RWPE2 (cell line): ENCODE data around the gene CFAP58.

ENCODE experiments used
- ATAC-seq: fragments of 200-7000 bp; cut with Tn5 transposase; 3 replicates; pipeline ENCODE4 v1.9.1; 2021; ENCODE audit warnings: low read depth
- DNase-seq: peaks from one replicate; pipeline ENCODE4 v3.0.0-alpha.2; 2020; ENCODE audit warnings: low spot score
- H3K27ac ChIP-seq: fragments of 450-650 bp; 2 replicates; pipeline ENCODE4 v1.5.1; 2017; ENCODE audit warnings: mild to moderate bottlenecking; ENCODE audit not compliant: poor library complexity, severe bottlenecking
- H3K27me3 ChIP-seq: fragments of 250-450 bp; sonication (Bioruptor Pico); 2 replicates; pipeline ENCODE4 v1.5.1; 2021; ENCODE audit warnings: mild to moderate bottlenecking, moderate library complexity; ENCODE audit not compliant: insufficient read depth, poor library complexity, severe bottlenecking
- H3K36me3 ChIP-seq: fragments of 250-450 bp; sonication (Bioruptor Pico); 2 replicates; pipeline ENCODE4 v1.5.1; 2020; ENCODE audit warnings: low read depth, mild to moderate bottlenecking, moderate library complexity
- H3K4me1 ChIP-seq: fragments of 250-450 bp; sonication (Bioruptor Pico); 2 replicates; pipeline ENCODE4 v1.5.1; 2021; ENCODE audit warnings: mild to moderate bottlenecking, moderate library complexity; ENCODE audit not compliant: insufficient read depth, poor library complexity, severe bottlenecking
- H3K4me3 ChIP-seq: fragments of 250-450 bp; sonication (Bioruptor Pico); 2 replicates; pipeline ENCODE4 v1.5.1; 2021; ENCODE audit warnings: mild to moderate bottlenecking, moderate library complexity; ENCODE audit not compliant: severe bottlenecking
- H3K9me3 ChIP-seq: fragments of 250-450 bp; sonication (Bioruptor Pico); 2 replicates; pipeline ENCODE4 v1.5.1; 2021; ENCODE audit warnings: mild to moderate bottlenecking, moderate library complexity; ENCODE audit not compliant: severe bottlenecking
- CTCF ChIP-seq: fragments of 450-650 bp; IDR thresholded peaks from one replicate; pipeline ENCODE4 v1.5.1; 2017; ENCODE audit warnings: mild to moderate bottlenecking, moderate library complexity; ENCODE audit not compliant: poor library complexity, severe bottlenecking

Gene CFAP58

GRCh38 chr10:104478380-104478779, 124.7 kb downstream of the CFAP58 start:
- Histone ChIP-seq H3K27ac (no peak overlapping the region), H3K36me3 (no peaks in the 10 kb centered on the region), H3K4me1 (no peaks in the 10 kb centered on the region), H3K9me3 (peaks cover 2% of the 10 kb centered on the region), H3K4me3 (no peak overlapping the region), H3K27me3 (no peaks in the 10 kb centered on the region)
- no peak for TF ChIP-seq CTCF
- DNase-seq (no peak), ATAC-seq (no peak)

GRCh38 chr10:104479906-104480593, 126.4 kb downstream of the CFAP58 start:
- Histone ChIP-seq H3K36me3 (no peaks in the 10 kb centered on the region), H3K27me3 (no peaks in the 10 kb centered on the region), H3K4me3 (no peak overlapping the region), H3K27ac (no peak overlapping the region), H3K4me1 (no peaks in the 10 kb centered on the region), H3K9me3 (no peaks in the 10 kb centered on the region)
- TF ChIP-seq CTCF, result no peak
- DNase-seq (no peak), ATAC-seq (no peak)

DNA sequence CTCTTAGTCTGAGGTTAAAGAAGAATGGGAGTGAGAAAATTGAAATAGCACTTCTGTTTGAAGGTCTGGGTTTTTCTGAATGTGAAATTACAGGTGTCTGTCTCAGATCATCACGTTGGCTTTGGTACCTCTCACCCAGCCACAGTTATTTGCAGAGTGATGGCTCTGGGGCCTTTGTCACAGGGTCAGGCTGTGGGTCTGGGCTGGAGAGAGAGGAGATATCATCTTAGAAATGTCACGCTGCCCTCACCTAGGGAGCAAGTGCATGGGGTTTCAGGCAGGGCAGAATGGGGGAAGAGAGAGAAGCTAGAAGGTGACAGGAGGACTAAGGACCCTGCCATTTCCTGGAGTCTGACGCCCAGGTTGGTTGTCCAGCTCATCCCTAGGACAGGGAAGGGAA, 127.2 kb downstream of the CFAP58 start:
- no peak overlapping the region for H3K4me3 ChIP-seq
- H3K9me3 ChIP-seq, result no peaks in the 10 kb centered on the region
- ATAC-seq (no peak), DNase-seq (no peak)
- H3K36me3 ChIP-seq, result no peaks in the 10 kb centered on the region
- H3K27ac ChIP-seq, result no peak overlapping the region
- H3K27me3 ChIP-seq, result no peaks in the 10 kb centered on the region
- TF ChIP-seq CTCF, result no peak
- H3K4me1 ChIP-seq, result no peaks in the 10 kb centered on the region

GRCh38 chr10:104483582-104483981, 129.9 kb downstream of the CFAP58 start:
- Histone ChIP-seq H3K4me3 (no peak overlapping the region), H3K9me3 (no peaks in the 10 kb centered on the region), H3K27ac (no peak overlapping the region), H3K27me3 (no peaks in the 10 kb centered on the region), H3K4me1 (no peaks in the 10 kb centered on the region), H3K36me3 (no peaks in the 10 kb centered on the region)
- ATAC-seq (no peak), DNase-seq (no peak)
- TF ChIP-seq CTCF, result no peak

GRCh38 chr10:104485632-104486031, 132.0 kb downstream of the CFAP58 start:
- H3K36me3 ChIP-seq, result no peaks in the 10 kb centered on the region
- H3K27ac ChIP-seq, result no peak overlapping the region
- no peaks in the 10 kb centered on the region for H3K4me1 ChIP-seq
- no peaks in the 10 kb centered on the region for H3K9me3 ChIP-seq
- DNase-seq, result no peak
- H3K27me3 ChIP-seq, result no peaks in the 10 kb centered on the region
- no peak for ATAC-seq
- H3K4me3 ChIP-seq, result no peak overlapping the region
- TF ChIP-seq CTCF, result no peak
